Activated effector memory CD4-positive, alpha-beta T cell treated with anti-CD3 and anti-CD28 coated beads, Interleukin-2, amount 50 U/mL, for 16 hours (primary cell): Measurements from ENCODE around the gene LMO1.

ENCODE experiments used
- DNase-seq: peaks from one replicate; pipeline ENCODE4 v3.0.0-alpha.2; 2020

Gene LMO1

DNA sequence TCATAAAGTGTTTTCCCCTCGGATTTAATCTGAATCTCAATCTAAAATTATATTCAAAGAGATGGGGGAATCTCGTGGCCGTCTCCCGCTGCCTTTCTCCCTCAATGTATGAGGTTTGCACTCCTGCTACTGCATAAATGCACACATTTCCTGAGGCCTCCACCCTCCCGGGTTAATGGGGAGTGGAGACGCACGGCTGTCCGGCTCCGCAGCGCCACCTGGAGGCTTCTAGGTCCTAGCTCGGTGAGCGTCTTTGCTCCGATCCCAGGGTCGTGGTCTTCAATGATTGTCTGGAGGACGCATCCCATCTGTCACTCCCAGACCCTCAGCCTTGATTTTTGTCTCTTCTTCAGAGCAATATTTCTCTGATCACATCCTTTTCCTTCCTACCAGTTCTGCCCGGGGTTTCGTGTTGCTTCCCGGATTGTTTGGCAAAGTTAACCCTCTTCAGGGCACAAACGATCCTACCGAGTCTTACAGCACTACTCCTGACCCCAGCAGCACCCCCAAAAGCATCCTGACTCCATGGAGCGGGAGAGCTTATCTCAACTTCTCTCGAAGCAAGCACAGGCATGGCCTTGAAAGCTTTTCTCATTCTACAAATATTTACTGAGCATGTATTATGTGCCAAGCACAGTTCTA lies at the start of gene LMO1:
Gene LMO1, minus strand, starts transcription at position 110 of the 642 bp plus-strand sequence. CDS start 516 bp downstream, outside the sequence.
- peak; percentile 88 for DNase-seq

DNA sequence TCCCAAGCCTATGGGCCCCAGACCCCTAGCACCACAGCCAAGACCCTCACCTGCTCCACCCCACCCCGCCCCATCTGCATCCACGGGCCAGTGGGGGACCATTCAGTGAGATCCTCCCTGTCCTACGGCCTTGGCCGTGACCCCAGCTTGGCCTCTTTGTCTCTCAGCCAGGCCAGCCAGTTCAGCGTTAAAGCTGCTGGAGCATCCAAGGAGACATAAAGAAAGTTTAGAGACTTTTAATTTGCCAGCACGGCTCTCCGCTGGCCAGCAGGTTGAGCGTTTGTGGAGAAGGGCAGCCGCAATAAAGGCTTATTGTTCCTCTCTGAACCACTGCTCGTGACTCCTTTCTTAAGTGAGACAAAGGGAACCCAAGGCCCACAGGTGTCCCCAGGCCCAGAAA lies 49.3 kb upstream of the LMO1 start:
- no peak for DNase-seq

DNA sequence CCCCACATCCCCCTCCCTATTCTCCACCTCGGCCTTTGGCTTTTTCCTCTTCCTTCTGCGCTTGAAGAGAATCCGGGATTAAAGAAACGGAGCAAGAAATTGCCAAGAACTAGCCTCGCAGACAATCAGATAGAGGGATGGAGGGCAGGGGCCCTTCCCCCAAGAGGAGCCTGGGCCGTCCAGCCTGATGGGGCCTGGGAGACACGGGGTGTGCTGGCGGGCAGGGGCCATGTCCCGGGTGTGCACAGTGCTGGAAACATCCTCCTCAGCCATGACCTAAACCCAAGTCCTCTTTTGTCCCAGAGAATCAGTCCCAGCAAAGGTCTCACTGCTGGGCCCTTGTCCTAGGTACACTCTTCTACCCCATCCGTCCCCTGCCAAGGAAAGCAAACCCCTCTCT lies 47.7 kb upstream of the LMO1 start:
- no peak for DNase-seq

DNA sequence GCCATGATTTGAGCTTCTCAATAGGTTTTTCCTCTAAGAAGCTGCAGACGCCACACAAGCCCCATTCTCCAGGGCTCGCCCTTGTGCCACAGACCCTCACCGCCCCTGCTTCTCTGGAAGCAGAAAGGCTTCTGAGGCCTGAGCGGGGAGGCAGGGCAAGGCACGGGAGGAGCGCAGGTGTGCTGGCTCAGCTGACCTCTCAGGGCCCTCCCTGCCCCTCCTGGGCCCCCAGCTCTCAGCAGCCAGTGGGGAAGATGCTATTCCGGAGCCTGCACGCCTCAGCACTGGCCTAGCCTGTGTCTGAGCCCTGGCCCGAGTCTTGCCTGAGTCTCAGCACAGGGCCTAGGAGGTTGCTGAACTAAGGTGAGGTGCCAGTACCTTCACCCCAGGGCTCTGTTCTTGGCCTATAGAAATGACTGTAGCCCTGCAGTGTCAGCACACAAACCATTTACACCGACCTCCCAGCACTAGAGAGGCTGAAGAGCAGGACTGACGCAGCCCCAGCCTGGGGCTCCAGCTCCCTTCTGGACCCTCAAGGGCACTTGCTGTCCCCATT lies 47.1 kb upstream of the LMO1 start:
- DNase-seq = no peak

DNA sequence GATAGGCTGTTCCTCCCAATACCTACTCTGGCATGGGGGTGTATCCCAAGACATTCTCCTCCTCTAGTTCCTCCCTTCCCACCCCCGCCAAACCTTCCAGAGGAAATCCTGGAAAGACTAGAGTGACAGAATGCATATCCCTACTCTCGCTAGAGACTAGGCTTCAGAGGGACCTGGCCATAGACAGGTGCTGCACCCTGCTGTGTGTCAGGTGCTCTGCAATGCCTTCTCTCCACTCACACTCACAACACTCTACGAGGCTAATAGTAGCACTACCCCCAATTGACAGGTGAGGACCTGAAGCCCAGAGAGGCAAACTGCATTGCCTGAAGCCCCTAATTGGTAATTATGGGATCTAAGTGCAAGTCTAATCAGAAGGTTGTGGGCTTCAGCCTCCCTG lies 46.2 kb upstream of the LMO1 start:
- DNase-seq = no peak

DNA sequence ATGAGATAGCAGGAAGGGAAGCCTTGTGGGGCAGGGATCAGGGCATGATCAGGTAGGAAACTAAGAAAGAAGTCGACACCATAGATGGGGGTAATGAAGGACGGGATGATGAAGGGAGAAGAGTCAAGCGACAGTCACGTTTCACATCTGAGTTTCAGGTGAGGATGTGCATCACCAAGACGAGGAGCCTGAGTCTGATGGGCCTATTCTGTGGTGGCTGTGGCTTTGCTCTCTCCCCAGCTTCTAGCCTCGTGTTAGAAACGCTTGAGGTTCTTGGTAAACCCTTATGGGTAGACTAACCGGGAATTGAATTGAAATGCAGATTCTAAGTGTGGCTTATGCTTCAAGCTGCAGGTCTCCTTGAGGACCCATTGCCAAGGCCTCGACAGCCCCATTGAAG lies 45.6 kb upstream of the LMO1 start:
- DNase-seq = no peak

DNA sequence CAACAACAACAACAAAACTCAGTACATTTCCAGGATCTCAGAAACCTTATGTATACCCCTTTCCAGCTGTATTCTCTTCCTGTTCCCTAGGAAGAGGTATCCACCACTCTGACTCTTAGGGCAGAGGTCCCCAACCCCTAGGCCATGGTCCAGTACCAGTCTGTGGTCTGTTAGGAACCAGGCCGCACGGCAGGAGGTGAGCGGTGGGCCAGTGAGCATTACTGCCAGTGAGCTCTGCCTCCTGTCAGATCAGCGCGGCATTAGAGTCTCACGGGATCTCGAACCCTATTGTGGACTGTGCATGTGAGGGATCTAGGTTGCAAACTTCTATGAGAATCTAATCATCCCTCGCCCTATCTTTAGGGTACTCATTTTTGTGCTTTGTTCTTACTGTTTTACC lies 43.9 kb upstream of the LMO1 start:
- no peak for DNase-seq

DNA sequence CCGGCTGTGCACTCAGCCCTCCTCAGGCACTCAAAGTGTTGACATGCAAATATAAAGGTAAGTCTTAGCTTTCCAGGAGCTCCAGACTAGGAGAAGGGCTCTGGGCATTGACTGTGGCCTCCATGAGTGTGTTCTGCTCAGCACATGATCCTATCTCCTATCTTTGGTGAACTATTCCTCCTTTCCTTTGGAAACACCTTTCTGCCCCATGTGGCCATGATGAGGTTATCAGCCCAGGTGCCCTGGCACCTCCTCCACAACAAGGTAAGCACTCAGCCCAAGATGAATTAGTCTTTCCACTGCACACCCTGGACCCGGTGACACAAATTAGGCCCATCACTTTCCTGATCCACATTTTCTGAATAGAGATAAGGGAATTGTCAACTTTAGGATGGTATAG lies 37.9 kb upstream of the LMO1 start:
- DNase-seq = no peak

DNA sequence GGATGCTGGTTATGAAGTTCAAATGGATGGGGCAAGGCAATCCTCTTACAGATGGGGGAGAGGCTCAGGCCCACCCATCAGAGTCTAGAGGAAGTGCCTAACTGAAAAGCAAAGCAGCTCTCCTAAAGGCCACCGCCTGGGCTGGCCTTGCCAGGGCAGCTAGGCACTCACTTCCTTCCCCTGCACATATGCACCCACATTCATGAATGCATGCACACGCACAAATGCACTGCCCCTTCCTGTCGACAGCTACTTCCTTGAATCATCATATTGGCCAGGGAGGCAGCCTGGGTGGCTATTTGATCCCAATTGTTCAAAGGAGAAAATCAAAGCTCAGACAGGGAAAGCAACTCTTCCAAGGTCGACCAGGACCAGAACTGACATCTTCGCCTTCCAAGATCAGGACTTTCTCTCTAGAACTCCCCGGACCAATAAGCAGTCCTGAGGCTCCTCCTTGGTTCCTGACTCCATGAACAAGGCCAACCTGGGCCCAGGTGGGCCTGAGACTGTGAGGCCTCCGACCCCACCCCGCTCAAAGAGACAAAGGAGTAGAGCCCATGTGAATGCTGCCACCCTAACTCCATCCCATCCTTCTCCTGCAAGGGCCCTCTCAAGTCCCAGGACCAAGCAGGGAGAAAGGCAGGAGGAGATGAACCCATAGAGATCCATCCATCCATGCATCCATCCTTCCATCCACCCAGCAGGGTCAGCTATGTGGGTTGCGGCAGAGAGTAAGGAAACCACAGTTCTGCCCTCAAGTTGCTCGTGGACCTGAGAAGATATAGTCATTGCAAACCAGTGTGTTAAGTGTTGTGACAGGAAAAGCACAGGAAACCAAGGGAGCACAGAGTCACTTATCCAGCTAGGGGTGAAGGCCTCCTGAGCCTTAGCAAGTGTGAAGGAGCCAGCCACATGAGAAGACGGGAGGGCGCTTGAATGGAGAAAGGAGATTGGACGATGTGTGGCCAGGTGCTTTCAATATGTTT lies 35.4 kb upstream of the LMO1 start:
- DNase-seq = peak; percentile 49

DNA sequence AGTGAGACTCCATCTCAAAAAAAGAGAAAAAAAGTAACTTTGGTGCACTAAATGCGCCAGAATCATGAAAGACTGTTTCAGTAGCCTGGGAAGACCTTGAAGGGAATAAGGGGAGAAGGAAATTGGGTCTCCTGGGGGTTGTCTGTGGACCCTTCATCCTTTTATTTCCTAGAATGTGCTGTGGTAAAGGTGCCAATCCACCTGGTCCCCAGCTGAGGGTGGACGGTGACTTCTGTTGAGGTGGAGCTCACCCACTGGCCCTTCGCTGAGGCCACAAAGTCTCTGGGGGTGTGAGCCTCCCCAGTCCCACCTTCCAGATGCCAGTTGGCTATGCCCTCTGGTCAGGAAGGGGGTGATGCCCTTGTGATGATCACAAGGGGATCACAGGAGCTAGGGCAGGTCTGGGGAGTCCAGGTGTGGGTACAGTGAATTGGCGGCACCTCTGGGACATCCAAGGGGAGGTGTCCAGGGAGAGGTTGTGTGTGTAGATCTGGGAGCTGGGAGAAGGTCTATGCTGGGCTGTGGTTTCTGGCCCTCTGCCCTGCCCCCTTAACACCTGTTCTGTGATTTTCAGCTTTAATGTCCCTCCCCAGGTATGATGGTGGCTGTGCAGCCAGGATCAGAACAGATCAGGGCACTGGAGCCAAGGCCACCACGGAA lies 34.2 kb upstream of the LMO1 start:
- peak; percentile 51 for DNase-seq

DNA sequence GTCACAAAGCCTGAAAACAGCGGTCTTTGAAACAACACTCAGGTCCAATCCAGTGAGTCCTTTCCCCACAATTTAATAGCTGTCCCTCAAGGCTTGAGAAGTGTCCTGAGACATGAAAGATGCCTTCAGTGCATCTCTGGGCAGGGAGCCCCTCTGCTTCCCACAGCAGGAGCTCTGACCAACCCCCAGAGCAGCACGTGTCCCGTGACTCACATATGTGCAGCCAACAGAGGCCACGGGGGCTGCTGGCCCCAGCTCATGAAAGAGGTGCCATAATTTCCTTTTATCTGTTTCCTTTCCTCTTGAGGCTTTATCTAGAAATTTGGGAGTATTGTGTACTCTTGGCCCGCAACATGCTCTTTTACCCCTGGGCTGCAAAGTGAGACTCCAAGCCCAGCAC lies 33.2 kb upstream of the LMO1 start:
- peak; percentile 41 for DNase-seq

DNA sequence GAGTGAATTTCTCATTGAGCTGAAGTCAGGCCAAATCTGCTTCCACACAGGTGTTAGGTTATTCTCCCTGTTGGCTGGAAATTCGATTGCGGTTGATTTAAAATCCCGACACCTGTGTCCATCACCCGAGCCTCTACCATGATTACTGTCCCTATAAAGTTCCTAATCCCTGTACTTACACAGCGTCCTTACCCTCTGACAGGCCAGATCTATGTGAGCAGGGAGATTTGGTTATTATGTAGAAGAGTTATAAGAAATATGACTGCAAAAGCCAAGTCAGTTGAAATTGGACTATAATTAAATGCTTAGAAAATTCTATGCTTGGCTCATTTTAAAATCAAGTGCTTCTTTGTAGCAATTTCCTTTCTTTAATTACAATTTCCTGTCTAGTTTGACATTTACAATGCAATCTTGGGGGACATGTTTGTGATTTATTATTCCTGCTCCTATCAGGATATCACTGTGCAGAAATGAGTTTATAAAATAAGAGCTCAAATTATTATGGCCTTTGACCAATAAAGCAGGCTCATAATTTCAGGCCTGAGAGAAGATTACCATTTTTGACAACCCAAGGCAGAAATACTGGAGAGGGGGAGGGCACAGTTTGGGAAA lies 32.5 kb upstream of the LMO1 start:
- no peak for DNase-seq

DNA sequence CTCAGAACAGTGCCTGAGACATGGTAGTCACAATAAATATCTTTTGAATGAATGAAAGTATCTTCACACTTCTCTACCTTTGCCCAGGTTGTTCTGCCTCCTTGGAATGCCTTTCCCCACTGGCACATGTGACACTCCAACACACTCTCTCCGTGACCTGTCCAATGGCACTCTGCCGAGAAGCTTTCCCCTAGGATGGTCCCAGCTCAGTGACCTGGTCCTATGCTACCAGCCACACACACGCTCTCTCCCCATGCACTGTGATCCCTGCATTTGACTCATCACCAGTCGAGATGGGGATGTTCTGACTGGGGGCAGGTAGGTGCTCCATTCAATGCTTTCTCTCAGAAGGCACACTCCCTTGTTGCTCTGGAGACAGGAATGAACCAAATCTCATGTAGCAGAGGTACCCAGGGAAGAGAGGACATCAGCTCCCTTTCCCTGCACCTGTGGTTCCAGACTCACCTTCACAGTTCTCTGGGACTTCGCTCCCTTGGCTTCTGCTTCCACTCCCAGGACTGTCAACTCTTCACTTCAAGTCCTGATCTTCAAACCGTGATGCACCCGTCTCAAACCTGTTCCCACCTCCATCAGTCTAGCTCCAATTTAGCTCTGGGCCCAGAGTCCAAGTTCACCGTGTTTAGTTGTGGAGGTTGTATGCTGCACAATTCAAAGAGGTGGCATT lies 30.7 kb upstream of the LMO1 start:
- no peak for DNase-seq

DNA sequence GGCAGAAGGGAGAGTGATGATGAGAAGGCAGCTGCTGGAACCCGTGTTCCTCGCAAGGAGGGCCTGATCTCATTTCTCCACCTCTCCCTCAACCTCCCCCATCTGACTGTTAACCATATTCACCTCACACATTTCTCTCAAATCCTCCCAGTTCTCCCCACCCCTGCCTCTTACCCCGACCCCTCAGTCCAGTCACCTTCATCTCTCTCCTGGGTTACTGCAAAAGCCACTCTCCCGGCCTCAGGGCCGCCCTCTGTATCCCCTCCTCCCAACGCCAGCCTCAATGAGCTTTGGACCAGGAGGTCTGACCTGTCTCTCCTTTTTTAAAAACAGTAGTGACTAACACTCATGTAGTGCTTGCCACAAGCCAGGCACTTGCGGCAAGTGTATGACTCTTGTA lies 29.5 kb upstream of the LMO1 start:
- peak; percentile 39 for DNase-seq

DNA sequence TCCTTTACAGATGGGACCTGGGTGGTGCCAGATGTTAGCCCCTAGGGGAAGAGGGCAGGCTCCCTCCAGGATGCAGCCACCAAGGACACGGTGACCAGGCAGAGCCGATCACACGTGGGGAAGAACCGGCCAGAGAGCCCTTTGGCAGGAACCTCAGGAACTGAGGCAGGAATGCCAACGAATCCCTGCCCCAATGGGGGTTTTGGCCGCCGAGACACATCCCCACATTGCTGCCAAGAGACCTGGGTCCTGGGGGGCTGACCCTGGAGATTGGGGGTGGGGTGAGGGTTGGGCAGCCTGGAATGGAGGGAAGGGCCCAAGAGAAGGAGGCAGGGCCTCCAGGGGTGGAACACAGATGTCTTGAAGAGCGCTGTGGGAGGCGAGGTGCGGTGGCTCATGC lies 28.7 kb upstream of the LMO1 start:
- DNase-seq = no peak

DNA sequence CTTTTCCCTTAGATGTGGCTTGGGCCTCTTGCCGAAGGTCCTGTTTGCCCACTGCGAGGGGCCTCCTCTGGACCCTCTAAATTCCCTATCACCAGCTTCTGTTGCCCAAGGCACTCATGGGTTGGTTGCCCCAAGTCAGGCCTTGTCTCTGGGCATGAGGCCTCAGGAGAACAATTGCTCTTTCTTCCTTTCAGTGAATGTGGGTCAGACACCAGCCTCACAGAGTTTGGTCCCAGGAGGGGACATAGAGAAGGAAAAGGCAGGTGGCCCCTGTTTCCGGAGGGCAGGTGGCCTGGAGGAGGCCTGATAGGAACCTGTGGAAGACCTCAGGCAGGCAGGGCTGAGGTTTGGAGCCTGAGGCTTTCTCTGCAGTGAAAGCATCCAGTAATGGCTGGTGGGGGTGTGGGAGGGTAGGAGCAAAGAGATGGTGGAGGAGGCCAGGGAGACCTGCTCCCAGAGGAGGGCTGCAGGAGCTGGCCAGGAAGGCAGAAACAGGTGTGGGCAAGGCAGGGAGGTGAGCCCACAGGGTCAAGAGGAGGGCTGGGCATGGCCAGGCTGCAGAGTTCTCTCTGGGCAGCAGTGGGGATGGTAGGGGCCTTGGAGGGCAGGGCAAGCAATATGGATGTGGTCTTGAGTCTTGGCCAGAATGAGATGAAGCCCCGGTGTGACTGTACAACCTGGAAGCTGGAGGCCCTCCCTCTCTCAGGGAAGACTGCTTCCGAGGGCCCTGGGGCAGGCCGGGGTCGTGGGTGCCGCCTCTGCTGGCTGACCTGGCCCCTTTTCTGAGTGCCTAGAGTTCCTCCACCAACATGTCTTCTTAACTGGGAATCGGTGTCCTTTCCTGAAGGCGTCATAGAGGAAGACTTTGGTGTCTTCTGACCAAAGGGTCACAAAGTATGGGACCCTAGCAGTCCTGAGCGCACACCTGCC lies 28.0 kb upstream of the LMO1 start:
- peak; percentile 51 for DNase-seq

DNA sequence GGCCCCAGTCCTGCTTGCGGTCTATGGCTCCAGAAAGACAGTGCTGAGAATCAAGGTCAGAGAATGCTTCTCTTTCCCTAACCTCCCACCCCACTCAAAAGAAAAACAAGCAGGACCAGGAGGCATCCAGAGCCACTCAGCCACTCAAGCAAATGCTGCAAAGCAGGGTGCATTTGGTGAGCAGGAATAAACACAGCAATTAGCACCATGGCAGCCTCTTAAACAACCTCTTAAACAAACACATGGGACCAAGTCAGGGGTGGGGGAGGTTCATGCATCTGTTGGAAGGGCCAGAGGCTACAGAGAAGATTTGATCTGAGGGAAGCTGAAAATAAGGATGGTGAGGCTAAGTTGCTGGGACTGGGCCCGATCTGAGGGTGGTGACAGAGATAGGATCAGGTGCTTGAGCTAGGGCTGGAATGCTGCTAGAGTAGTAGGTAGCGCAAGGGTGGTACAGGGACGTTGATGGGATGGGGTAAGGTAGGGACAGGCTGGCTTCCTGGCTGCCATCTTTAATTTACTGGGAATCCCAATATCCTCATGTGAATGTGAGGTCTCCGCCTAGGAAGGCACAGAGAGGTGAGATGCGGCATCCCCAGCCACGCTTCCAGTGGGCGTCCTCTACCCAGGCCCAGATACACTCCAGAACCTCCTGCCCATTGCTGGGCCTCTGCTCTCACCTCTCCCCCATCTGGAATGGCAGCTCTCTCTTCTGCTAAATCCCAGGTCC lies 26.6 kb upstream of the LMO1 start:
- DNase-seq = no peak

DNA sequence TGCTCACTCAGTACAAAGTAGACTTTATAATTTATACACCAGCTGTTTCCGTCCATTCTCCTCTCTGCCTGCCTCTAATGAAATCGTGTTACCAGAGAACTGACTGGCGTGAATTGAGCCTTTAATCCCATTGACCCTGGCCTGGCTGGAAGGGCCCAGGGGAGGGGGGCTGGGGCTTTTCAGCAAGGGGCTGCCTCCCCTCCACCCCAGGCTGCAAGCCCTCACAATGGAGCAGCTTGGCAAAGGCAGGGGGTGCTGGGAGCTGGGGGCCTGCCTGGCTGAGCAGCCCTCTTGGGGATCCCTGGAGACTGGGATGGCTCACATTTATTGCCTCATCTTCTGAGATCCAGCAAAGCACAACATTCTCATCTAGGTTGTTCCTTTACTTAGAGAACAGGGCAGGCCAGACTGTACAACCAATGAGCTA lies 25.8 kb upstream of the LMO1 start:
- DNase-seq = no peak

DNA sequence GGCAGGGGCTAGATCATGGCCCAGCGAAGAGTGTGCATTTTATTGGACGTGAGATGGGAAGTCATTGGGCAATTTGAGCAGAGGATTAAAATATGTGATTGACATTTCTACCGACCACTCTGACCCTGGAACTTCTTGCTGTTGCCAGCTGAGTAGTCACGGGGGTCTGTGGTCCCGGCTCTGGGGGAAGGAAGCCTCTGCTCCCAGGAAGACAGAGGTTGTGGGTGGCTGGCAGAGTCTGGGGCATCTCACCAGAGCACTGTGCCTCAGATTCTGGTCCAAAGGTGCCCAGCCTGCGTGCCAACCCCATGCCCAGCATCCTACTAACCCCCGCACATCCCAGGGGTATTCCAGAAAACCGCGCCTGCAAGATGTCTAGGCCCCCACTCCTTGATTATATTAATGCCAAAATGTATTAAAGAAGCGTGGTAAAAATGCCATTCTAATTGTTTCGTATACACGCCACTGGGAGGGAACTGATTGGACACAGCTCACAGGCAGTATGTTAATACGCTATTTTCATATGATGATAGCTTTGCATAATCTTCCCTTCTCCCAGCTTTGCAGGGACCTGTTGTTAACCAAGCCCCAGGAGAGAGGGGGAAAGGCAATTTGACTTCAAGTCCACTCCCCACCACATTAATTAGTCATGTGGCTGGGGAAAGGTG lies 25.3 kb upstream of the LMO1 start:
- no peak for DNase-seq
